ENCODE measurements around the gene C2CD2.

DNA sequence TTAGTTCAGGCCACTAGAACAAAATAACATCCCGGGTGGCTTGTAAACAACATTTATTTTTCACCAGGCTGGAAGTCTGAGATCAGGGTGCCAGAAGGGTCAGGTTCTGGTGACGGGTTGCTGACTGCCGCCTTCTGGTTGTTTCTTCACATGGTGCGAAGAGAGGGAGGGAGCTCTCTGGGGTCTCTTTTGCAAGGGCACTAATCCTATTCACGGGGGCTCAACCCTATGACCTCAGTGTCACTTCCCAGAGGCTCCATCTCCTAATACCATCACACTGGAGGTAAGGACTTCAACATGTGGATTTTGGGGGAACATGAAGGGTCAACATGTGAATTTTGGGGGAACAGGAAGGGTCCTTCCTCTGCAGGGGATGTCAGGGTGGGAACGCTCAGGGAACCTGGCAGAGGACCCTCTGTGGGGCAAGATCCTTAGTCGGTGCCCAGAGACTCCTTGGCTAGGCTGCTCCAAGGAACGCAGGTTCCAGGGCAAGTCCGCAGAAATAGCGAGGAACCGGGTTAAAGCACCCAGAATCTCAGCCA lies 8.7 kb upstream of the C2CD2 start:
- TF ChIP-seq, protein P1, sequence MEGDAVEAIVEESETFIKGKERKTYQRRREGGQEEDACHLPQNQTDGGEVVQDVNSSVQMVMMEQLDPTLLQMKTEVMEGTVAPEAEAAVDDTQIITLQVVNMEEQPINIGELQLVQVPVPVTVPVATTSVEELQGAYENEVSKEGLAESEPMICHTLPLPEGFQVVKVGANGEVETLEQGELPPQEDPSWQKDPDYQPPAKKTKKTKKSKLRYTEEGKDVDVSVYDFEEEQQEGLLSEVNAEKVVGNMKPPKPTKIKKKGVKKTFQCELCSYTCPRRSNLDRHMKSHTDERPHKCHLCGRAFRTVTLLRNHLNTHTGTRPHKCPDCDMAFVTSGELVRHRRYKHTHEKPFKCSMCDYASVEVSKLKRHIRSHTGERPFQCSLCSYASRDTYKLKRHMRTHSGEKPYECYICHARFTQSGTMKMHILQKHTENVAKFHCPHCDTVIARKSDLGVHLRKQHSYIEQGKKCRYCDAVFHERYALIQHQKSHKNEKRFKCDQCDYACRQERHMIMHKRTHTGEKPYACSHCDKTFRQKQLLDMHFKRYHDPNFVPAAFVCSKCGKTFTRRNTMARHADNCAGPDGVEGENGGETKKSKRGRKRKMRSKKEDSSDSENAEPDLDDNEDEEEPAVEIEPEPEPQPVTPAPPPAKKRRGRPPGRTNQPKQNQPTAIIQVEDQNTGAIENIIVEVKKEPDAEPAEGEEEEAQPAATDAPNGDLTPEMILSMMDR (IDR thresholded peaks at IDR 0.05) = no peak
- no peak for TF ChIP-seq POLR2A (IDR thresholded peaks at IDR 0.05)
